ENCODE measurements around the gene IMPDH2.
A peak's percentile ranks its signal among the peaks of the same experiment; 100 is the strongest.

Gene IMPDH2

GRCh38 chr3:49028673-49029562, at the start of gene IMPDH2:
Gene IMPDH2 (minus strand): TSS chr3:49029398. CDS start chr3:49029350, 48 bp downstream.
- peak; percentile 98 for DNase-seq (ENCODE audit: low spot score)

- no peak for DNase-seq (ENCODE audit: low spot score)
Measured at GRCh38 chr3:49076646-49077045, 47.4 kb upstream of the IMPDH2 start.

- DNase-seq (ENCODE audit: low spot score): no peak
Measured at GRCh38 chr3:49076116-49076515, 46.9 kb upstream of the IMPDH2 start.

- no peak for DNase-seq (ENCODE audit: low spot score)
Measured at GRCh38 chr3:49058011-49058410, 28.8 kb upstream of the IMPDH2 start.

DNA sequence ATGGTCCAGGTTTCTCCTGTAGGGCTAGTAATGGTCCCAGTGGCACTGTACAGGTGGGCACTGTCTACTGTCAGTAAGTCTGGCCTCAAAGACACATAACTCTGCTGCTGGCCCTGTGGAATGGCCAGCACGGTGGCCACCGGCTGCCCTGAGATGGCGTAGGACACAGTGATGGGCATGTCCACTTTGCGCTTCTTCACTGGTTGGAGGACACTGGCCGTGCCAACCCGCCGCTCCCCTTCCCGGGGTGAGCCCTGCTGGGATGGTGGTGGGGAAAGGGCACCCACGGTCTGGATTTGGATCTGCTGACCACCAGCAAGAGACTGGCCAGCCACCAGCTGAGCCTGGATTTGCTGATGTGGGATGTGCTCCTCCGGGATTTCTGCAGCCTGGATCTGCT, 28.1 kb upstream of the IMPDH2 start:
- no peak for DNase-seq (ENCODE audit: low spot score)

DNA sequence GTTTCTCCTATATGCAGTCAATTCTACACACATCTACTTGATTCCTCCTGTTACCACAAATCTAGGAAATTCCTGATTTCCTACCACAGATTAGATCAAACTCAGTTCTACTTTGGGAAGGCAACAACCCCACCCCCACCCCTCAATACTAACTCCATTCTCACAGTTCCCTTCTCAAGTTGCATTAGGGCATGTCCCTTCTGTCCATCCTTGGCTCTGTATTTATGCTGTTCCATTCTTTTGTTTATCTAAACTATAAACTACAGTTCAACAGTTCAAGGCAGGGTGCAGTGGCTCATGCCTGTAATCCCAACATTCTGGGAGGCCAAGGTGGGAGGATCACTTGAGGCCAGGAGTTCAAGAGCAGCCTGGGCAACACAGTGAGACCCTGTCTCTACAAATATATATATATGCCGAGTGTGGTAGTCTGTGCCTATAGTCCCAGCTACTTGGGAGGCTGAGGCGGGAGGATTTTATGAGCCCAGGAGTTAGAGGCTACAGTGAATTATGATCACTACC, 25.2 kb upstream of the IMPDH2 start:
- no peak for DNase-seq (ENCODE audit: low spot score)

DNA sequence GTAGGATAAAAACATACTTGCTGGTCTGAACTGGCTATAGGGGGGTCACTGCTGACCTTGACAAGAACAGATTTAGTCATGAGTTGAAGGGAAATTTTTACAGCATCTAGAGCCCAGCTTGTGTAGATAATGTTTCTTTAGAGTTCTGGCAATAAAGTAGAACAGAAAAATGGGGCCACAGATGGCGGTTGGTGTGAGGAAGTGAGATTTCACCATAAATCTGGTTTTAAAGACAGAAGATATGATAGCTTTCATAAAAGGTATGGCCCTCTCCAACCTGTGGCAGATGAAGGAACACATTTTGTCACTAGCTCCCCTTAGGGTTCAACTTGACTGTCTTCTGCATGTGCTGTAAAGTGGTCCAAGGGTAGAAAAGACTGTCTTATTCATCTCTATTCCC, 24.3 kb upstream of the IMPDH2 start:
- DNase-seq (ENCODE audit: low spot score): no peak

DNA sequence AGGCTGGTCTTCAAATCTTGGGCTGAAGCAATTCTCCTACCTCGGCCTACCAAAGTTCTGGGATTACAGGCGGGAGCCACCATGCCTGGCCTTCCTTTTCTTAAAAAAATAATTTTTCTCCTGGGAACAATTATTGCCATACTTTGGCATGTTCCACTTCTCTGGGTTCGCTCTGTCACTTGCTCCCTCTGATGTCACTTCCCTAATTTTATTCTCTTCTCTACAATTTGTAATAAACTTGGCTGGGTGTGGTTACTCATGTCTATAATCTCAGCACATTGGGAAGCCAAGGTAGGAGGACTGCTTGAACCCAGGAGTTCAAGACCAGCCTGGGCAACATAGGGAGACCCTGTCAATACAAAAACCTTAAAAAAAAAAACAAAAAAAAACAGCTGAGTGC, 6.1 kb upstream of the IMPDH2 start:
- no peak for DNase-seq (ENCODE audit: low spot score)

DNA sequence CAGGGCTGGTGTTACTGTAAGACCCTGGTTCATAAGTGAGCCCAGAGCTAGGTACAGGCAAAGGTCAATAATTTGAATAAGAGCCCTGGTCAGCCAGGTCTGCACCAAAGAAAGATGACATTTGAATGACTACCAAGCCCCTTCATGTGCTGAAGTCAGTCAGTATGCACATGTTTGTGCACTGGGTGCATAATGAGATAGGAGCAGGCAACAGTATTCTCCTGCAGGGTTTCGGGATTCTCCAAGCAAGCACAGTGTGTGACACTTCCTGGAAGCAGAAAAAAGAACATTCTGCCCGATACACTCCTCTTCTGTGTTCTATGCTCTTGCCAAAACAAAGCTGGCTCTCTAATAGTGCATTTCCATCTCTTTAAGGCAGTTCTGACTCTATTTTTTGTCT, 5.5 kb upstream of the IMPDH2 start:
- no peak for DNase-seq (ENCODE audit: low spot score)

DNA sequence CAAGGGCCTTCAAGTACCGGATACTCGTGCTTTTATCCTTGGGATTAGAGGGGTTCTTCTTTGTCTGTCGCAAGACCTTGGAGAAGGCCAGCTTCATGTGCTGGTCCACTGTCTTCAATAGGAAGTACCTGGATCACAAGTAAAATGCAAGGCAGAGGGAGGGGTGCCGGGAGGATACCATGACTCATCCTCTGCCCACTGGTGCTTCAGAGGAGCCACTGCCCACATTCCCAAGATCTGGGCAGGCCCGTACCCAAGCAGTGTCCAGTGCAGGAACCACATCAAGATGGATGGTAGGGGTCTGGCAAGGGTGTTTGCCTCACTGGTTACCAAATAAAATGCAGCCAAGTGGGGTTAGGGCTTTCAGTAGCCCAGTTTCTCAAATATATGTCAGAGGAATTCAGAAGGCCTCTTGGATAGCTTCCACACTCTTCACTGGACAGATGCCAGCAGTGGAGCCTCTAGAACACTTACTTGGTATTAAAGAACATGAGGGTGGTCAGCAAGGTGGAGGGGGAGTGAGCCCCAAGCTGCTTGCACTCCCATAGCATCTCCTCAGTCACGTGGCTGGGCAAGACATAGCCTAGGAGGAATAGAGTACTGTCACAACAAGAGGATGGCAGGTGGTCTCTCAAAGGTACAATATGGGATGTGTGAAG, 3.6 kb upstream of the IMPDH2 start:
- DNase-seq (ENCODE audit: low spot score): no peak

GRCh38 chr3:49030321-49030720, 1.1 kb upstream of the IMPDH2 start:
- no peak for DNase-seq (ENCODE audit: low spot score)

DNA sequence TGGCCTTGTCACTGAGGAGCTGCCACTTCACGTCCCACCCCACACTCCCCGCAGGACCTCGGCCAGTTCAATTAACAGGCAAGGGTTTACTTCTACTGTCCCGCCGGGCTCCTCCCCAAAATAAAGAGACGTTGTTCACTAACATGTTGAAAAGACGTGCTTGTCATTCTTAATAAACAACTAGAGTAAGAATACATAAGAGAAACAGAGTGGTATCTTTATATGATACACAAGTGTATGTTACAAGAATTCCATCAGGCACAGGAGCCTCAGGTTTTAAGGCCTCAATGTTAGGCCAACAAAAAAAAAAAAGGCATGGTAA, 326 bp upstream of the IMPDH2 start:
- no peak for DNase-seq (ENCODE audit: low spot score)

GRCh38 chr3:49028298-49028672, 913 bp downstream of the IMPDH2 start:
- DNase-seq (ENCODE audit: low spot score): no peak

GRCh38 chr3:49027634-49028033, 1.6 kb downstream of the IMPDH2 start:
- DNase-seq (ENCODE audit: low spot score): no peak

DNA sequence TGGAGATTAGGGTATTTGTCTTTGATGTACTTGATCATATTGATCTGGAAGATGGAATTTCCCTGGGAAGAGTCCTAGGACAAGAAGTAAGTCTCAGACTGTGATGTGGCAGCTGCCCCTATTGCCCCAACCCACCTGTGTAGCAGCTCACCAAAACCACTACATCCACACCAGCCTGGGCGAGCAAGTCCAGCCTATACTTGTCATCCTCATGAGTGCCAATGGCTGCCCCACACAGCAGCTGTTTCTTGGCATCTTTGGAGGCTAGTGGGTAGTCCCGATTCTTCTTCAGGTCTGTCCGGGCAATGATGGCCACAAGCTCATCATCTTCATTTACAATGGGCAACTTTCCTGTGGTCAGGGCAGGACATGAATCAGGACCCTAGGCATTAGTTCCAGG, 2.7 kb downstream of the IMPDH2 start:
- no peak for DNase-seq (ENCODE audit: low spot score)

DNA sequence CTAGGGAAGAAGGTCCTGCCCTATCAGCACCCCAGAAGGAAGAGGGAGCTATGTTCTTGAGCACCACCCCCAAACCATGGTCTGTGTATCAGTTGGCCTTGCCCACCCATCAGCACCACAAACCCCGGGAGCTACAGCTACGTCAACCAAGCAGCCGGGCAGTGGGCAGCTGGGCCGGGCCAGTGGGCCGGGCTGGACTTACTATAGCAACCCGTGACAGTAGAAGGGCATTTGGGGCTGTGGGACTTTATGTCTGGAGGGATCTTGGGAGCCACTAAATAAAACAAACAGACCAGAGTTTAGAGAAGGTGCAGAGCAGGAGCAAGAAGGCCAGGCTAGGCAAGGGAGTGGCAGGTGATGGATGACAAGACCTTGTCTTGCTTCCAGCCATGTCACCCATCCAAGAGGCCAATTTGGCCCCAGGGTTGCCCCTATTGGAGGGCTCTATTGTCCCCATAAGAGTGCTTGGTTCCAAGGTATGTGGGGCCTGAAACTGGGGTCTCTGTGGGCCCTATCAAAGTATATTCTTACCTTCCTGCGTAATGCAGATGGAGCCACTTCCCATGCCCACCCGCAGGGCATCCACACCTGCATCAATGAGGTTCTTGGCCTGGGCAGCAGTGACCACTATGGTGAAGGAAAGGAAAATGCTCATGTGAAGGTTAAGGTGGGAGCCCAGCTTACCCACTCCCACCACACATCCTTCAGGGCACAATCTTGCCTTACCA, 3.2 kb downstream of the IMPDH2 start:
- DNase-seq (ENCODE audit: low spot score): no peak

GRCh38 chr3:49025005-49025792, 4.0 kb downstream of the IMPDH2 start:
- no peak for DNase-seq (ENCODE audit: low spot score)

- DNase-seq (ENCODE audit: low spot score): no peak
Measured at GRCh38 chr3:49024449-49024848, 4.7 kb downstream of the IMPDH2 start.

GRCh38 chr3:49023775-49024174, 5.4 kb downstream of the IMPDH2 start:
- DNase-seq (ENCODE audit: low spot score): no peak

- no peak for DNase-seq (ENCODE audit: low spot score)
Measured at GRCh38 chr3:49022688-49023171, 6.5 kb downstream of the IMPDH2 start.

GRCh38 chr3:49021813-49022687, 7.1 kb downstream of the IMPDH2 start, which contains the start of gene NDUFAF3:
Gene NDUFAF3 (plus strand): TSS chr3:49022121. CDS start chr3:49022145, 24 bp downstream.
- DNase-seq (ENCODE audit: low spot score): peak; percentile 93
